Mammary epithelial cell (primary cell): ENCODE results near the gene SH2D7.

Experiments used
- EZH2 ChIP-seq: IDR thresholded peaks from 2 replicates; pipeline ENCODE4 v1.6.1; 2012; ENCODE audit warnings: low read length, inconsistent platforms, borderline replicate concordance
- TF ChIP-seq, protein P1 (sequence below), 2 donors: IDR thresholded peaks in 1 of 2; conservative IDR thresholded peaks in 1 of 2; 2 replicates each; pipeline ENCODE4 v1.5.1; 2011 to 2012; ENCODE audit warnings: inconsistent platforms in 2 of 2, low read length in 2 of 2, mild to moderate bottlenecking in 2 of 2, control low read depth in 1 of 2, low read depth in 1 of 2; ENCODE audit not compliant: insufficient read depth in 1 of 2; ENCODE audit errors: extremely low read depth in 1 of 2

DNA sequence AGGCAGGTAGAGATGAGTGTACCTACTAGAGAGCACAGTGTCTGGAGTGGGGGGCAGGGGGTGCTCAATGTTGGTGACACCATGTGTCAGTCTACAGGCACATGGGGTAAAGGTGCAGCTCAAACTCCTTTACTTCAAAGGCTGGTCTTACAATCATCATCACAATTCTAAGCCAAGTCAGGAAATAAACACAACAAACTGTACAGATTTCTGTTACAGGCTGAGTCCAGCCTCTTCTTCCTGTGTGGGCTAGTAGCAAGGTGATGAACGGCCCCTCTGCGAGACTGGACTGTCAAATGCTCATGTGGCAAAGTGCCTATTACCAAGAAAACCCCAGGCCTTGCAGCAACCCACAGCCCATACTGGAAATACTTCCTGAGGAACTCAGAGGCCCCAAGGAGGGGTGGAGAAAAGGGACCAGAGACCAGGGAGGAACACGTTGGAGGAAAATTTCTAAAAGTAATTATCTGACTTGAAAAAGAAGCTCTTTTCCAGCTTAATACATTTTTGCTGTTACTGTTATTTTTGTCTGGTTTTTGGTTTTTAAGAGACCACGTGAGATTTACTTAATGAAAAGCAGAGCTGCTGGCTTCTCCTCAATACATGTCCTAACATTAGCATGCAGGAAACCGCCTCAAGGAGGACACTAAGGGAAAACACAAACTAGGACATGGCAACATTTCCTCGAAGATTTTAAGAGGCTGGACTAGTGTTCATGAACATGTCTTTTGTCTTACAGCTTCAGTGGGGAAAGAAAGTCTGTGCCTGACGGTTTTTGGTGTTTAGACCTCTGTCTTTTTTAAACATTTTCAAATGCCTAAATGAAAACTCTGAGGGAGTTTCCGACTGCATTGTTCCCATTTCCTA lies 44.4 kb upstream of the SH2D7 start:
- TF ChIP-seq, protein P1, sequence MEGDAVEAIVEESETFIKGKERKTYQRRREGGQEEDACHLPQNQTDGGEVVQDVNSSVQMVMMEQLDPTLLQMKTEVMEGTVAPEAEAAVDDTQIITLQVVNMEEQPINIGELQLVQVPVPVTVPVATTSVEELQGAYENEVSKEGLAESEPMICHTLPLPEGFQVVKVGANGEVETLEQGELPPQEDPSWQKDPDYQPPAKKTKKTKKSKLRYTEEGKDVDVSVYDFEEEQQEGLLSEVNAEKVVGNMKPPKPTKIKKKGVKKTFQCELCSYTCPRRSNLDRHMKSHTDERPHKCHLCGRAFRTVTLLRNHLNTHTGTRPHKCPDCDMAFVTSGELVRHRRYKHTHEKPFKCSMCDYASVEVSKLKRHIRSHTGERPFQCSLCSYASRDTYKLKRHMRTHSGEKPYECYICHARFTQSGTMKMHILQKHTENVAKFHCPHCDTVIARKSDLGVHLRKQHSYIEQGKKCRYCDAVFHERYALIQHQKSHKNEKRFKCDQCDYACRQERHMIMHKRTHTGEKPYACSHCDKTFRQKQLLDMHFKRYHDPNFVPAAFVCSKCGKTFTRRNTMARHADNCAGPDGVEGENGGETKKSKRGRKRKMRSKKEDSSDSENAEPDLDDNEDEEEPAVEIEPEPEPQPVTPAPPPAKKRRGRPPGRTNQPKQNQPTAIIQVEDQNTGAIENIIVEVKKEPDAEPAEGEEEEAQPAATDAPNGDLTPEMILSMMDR (conservative IDR thresholded peaks at IDR 0.05 in 1 of 2, IDR thresholded peaks at IDR 0.05 in 1 of 2; ENCODE audit: extremely low read depth in 1 of 2, insufficient read depth in 1 of 2, low read depth in 1 of 2, low read length in 2 of 2) = no peak
- TF ChIP-seq EZH2 = no peak
